ENCODE results near the gene AREG. TPM values are rescaled to one million over a fixed set of nuclear protein-coding genes. Genes with fewer than 3 reads are reported as not detected.

Gene AREG
- total and polyA plus RNA-seq, 2 experiments from 2014 or later, result 0.45 TPM; not detected in 1

DNA sequence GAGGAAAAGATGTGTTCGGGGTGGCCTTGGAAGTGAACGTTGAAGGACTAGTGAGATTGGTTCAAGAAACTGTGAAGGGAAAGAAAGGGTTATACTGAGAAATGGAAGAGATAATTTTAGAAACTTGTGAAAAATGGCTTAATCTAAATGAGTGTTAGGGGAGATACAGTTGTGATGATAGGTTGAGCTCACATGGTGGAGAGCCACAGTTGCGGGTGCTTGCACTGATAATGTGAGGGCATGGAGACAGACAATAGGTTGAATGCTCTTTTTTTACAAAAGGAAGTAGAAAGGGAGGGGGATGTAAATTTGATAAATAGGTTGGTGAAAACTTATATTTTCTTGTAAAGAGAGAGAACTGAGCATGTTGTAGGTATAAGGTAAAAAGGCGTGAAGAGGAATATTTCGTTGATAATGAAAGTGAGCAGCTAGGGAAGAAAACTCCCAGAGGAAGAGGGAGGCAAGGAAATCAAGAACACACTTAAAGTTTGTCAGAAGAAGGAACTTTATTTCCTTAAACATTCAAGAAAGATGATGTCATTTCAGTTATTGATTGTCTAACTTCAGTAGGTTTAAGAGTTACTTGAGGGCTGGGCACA lies 8.2 kb downstream of the AREG start:
- no peak overlapping the region for H3K4me3 ChIP-seq
- no peaks in the 10 kb centered on the region for H4K20me1 ChIP-seq (replicated peaks; ENCODE audit: insufficient read depth)
- H3F3A ChIP-seq (replicated peaks; ENCODE audit: low read depth), result no peaks in the 10 kb centered on the region
- H3K4me1 ChIP-seq (ENCODE audit: insufficient read depth), result peaks cover 8% of the 10 kb centered on the region
- no peaks in the 10 kb centered on the region for H3K9me3 Mint-ChIP-seq
- no peak overlapping the region for H3K27ac Mint-ChIP-seq
- no peak overlapping the region for H2AFZ ChIP-seq
- TF ChIP-seq JUNB (IDR thresholded peaks at IDR 0.05; ENCODE audit: unreplicated experiment) (no peak), STAT1 (IDR thresholded peaks at IDR 0.05; ENCODE audit: unreplicated experiment) (no peak), ZNF331 (CRISPR knock-in tag; IDR thresholded peaks at IDR 0.05; ENCODE audit: low read depth) (no peak), EZH2phosphoT487 (IDR thresholded peaks at IDR 0.05; ENCODE audit: unreplicated experiment) (no peak), ZNF114 (CRISPR knock-in tag; IDR thresholded peaks at IDR 0.05) (no peak), CREB1 (CRISPR knock-in tag; IDR thresholded peaks at IDR 0.05; ENCODE audit: low read depth) (no peak), NANOG (IDR thresholded peaks at IDR 0.05; ENCODE audit: borderline replicate concordance) (no peak), POLR2AphosphoS5 (IDR thresholded peaks at IDR 0.05; ENCODE audit: low read depth) (no peak), EZH2 (IDR thresholded peaks at IDR 0.05; ENCODE audit: low read depth, unreplicated experiment) (no peak)
- TF ChIP-seq, protein P1, sequence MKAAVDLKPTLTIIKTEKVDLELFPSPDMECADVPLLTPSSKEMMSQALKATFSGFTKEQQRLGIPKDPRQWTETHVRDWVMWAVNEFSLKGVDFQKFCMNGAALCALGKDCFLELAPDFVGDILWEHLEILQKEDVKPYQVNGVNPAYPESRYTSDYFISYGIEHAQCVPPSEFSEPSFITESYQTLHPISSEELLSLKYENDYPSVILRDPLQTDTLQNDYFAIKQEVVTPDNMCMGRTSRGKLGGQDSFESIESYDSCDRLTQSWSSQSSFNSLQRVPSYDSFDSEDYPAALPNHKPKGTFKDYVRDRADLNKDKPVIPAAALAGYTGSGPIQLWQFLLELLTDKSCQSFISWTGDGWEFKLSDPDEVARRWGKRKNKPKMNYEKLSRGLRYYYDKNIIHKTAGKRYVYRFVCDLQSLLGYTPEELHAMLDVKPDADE (IDR thresholded peaks at IDR 0.05), result no peak
- TF ChIP-seq, protein P2, sequence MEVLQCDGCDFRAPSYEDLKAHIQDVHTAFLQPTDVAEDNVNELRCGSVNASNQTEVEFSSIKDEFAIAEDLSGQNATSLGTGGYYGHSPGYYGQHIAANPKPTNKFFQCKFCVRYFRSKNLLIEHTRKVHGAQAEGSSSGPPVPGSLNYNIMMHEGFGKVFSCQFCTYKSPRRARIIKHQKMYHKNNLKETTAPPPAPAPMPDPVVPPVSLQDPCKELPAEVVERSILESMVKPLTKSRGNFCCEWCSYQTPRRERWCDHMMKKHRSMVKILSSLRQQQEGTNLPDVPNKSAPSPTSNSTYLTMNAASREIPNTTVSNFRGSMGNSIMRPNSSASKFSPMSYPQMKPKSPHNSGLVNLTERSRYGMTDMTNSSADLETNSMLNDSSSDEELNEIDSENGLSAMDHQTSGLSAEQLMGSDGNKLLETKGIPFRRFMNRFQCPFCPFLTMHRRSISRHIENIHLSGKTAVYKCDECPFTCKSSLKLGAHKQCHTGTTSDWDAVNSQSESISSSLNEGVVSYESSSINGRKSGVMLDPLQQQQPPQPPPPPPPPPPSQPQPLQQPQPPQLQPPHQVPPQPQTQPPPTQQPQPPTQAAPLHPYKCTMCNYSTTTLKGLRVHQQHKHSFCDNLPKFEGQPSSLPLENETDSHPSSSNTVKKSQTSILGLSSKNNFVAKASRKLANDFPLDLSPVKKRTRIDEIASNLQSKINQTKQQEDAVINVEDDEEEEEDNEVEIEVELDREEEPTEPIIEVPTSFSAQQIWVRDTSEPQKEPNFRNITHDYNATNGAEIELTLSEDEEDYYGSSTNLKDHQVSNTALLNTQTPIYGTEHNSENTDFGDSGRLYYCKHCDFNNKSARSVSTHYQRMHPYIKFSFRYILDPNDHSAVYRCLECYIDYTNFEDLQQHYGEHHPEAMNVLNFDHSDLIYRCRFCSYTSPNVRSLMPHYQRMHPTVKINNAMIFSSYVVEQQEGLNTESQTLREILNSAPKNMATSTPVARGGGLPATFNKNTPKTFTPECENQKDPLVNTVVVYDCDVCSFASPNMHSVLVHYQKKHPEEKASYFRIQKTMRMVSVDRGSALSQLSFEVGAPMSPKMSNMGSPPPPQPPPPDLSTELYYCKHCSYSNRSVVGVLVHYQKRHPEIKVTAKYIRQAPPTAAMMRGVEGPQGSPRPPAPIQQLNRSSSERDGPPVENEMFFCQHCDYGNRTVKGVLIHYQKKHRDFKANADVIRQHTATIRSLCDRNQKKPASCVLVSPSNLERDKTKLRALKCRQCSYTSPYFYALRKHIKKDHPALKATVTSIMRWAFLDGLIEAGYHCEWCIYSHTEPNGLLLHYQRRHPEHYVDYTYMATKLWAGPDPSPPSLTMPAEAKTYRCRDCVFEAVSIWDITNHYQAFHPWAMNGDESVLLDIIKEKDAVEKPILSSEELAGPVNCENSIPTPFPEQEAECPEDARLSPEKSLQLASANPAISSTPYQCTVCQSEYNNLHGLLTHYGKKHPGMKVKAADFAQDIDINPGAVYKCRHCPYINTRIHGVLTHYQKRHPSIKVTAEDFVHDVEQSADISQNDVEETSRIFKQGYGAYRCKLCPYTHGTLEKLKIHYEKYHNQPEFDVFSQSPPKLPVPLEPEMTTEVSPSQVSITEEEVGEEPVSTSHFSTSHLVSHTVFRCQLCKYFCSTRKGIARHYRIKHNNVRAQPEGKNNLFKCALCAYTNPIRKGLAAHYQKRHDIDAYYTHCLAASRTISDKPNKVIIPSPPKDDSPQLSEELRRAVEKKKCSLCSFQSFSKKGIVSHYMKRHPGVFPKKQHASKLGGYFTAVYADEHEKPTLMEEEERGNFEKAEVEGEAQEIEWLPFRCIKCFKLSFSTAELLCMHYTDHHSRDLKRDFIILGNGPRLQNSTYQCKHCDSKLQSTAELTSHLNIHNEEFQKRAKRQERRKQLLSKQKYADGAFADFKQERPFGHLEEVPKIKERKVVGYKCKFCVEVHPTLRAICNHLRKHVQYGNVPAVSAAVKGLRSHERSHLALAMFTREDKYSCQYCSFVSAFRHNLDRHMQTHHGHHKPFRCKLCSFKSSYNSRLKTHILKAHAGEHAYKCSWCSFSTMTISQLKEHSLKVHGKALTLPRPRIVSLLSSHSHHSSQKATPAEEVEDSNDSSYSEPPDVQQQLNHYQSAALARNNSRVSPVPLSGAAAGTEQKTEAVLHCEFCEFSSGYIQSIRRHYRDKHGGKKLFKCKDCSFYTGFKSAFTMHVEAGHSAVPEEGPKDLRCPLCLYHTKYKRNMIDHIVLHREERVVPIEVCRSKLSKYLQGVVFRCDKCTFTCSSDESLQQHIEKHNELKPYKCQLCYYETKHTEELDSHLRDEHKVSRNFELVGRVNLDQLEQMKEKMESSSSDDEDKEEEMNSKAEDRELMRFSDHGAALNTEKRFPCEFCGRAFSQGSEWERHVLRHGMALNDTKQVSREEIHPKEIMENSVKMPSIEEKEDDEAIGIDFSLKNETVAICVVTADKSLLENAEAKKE (CRISPR knock-in tag; IDR thresholded peaks at IDR 0.05), result no peak
- TF ChIP-seq, protein P3, sequence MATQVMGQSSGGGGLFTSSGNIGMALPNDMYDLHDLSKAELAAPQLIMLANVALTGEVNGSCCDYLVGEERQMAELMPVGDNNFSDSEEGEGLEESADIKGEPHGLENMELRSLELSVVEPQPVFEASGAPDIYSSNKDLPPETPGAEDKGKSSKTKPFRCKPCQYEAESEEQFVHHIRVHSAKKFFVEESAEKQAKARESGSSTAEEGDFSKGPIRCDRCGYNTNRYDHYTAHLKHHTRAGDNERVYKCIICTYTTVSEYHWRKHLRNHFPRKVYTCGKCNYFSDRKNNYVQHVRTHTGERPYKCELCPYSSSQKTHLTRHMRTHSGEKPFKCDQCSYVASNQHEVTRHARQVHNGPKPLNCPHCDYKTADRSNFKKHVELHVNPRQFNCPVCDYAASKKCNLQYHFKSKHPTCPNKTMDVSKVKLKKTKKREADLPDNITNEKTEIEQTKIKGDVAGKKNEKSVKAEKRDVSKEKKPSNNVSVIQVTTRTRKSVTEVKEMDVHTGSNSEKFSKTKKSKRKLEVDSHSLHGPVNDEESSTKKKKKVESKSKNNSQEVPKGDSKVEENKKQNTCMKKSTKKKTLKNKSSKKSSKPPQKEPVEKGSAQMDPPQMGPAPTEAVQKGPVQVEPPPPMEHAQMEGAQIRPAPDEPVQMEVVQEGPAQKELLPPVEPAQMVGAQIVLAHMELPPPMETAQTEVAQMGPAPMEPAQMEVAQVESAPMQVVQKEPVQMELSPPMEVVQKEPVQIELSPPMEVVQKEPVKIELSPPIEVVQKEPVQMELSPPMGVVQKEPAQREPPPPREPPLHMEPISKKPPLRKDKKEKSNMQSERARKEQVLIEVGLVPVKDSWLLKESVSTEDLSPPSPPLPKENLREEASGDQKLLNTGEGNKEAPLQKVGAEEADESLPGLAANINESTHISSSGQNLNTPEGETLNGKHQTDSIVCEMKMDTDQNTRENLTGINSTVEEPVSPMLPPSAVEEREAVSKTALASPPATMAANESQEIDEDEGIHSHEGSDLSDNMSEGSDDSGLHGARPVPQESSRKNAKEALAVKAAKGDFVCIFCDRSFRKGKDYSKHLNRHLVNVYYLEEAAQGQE (IDR thresholded peaks at IDR 0.05; ENCODE audit: unreplicated experiment), result no peak
- TF ChIP-seq, protein P4, sequence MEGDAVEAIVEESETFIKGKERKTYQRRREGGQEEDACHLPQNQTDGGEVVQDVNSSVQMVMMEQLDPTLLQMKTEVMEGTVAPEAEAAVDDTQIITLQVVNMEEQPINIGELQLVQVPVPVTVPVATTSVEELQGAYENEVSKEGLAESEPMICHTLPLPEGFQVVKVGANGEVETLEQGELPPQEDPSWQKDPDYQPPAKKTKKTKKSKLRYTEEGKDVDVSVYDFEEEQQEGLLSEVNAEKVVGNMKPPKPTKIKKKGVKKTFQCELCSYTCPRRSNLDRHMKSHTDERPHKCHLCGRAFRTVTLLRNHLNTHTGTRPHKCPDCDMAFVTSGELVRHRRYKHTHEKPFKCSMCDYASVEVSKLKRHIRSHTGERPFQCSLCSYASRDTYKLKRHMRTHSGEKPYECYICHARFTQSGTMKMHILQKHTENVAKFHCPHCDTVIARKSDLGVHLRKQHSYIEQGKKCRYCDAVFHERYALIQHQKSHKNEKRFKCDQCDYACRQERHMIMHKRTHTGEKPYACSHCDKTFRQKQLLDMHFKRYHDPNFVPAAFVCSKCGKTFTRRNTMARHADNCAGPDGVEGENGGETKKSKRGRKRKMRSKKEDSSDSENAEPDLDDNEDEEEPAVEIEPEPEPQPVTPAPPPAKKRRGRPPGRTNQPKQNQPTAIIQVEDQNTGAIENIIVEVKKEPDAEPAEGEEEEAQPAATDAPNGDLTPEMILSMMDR (conservative IDR thresholded peaks at IDR 0.05; ENCODE audit: low read depth in 2 of 2), result no peak
- ATAC-seq, result no peak
- H3K27me3 ChIP-seq (ENCODE audit: insufficient read depth), result no peaks in the 10 kb centered on the region
- H3K27me3 Mint-ChIP-seq (ENCODE audit: insufficient read depth, low read depth, poor library complexity), result no peaks in the 10 kb centered on the region
- no peak overlapping the region for H3K27ac ChIP-seq (ENCODE audit: low read depth)
- no peak for DNase-seq (ENCODE audit: low spot score)
- H3K36me3 ChIP-seq (ENCODE audit: insufficient read depth), result no peaks in the 10 kb centered on the region
- H3K4me1 Mint-ChIP-seq, result peaks cover 14% of the 10 kb centered on the region; the same call in 2 of the 3 replicates
- no peaks in the 10 kb centered on the region for H3K9me2 ChIP-seq (ENCODE audit: insufficient read depth)
- no peak overlapping the region for H3K4me2 ChIP-seq
- no peak overlapping the region for H3K4me3 Mint-ChIP-seq
- H3K79me2 ChIP-seq (replicated peaks; ENCODE audit: insufficient read depth), result no peaks in the 10 kb centered on the region
- no peaks in the 10 kb centered on the region for H3K36me3 Mint-ChIP-seq (ENCODE audit: low read depth)
